ENCODE results near the gene DMRTC2.
A peak's percentile ranks its signal among the peaks of the same experiment; 100 is the strongest.

The DMRTC2 gene

GRCh38 chr19:41845001-41845050 is at the start of gene DMRTC2:
Gene DMRTC2, plus strand, starts transcription at chr19:41845042. Its CDS starts 2,387 bp downstream, at chr19:41847429.
- DNase-seq = no peak

GRCh38 chr19:41796362-41796761 is 48.5 kb upstream of the DMRTC2 start, which contains the start of gene CEACAM3:
Gene CEACAM3, plus strand, starts transcription at chr19:41796587. Its CDS starts 91 bp downstream, at chr19:41796678.
- DNase-seq = no peak

- peak; percentile 64 for DNase-seq
These were observed 47.9 kb upstream of the DMRTC2 start for GRCh38 chr19:41796901-41797300.

- DNase-seq = no peak
These were observed 45.3 kb upstream of the DMRTC2 start for GRCh38 chr19:41799444-41800000.

- DNase-seq = no peak
These were observed 43.8 kb upstream of the DMRTC2 start for GRCh38 chr19:41801031-41801430.

GRCh38 chr19:41801792-41802211 is 43.0 kb upstream of the DMRTC2 start:
- peak; percentile 92 for DNase-seq

GRCh38 chr19:41802770-41803169 is 42.1 kb upstream of the DMRTC2 start:
- DNase-seq = no peak

- no peak for DNase-seq
These were observed 40.5 kb upstream of the DMRTC2 start for GRCh38 chr19:41804336-41804735.

GRCh38 chr19:41807176-41807575 is 37.7 kb upstream of the DMRTC2 start:
- DNase-seq = no peak

GRCh38 chr19:41808663-41809566 is 35.9 kb upstream of the DMRTC2 start:
- DNase-seq = peak; percentile 93

GRCh38 chr19:41810301-41810700 is 34.5 kb upstream of the DMRTC2 start:
- no peak for DNase-seq

GRCh38 chr19:41811036-41811435 is 33.8 kb upstream of the DMRTC2 start:
- peak; percentile 99 for DNase-seq

- DNase-seq = no peak
These were observed 32.9 kb upstream of the DMRTC2 start for GRCh38 chr19:41811981-41812380.

GRCh38 chr19:41813911-41814310 is 30.9 kb upstream of the DMRTC2 start:
- DNase-seq = no peak

- DNase-seq = no peak
These were observed 29.5 kb upstream of the DMRTC2 start for GRCh38 chr19:41815301-41815700.

GRCh38 chr19:41816761-41817160 is 28.1 kb upstream of the DMRTC2 start:
- DNase-seq = no peak

GRCh38 chr19:41821003-41821735 is 23.7 kb upstream of the DMRTC2 start:
- DNase-seq = peak; percentile 65

GRCh38 chr19:41837981-41838708 is 6.7 kb upstream of the DMRTC2 start:
- no peak for DNase-seq

GRCh38 chr19:41839211-41839610 is 5.6 kb upstream of the DMRTC2 start:
- no peak for DNase-seq

- DNase-seq = peak; percentile 28
These were observed 1.5 kb upstream of the DMRTC2 start for GRCh38 chr19:41843371-41843770.

- no peak for DNase-seq
These were observed 241 bp upstream of the DMRTC2 start, which contains the start of gene LYPD4 for GRCh38 chr19:41844601-41845000. Gene LYPD4, minus strand, starts transcription at chr19:41844683. Its CDS starts 5,398 bp downstream, at chr19:41839285.

- DNase-seq = no peak
These were observed 279 bp downstream of the DMRTC2 start for GRCh38 chr19:41845051-41845590.

Data from MV-4-11 (cell line).